ES-I3 (cell line): ENCODE data around the gene LPO.

Source experiments
- H3K36me3 ChIP-seq: 2 replicates; pipeline ENCODE4 v1.6.1; 2013; ENCODE audit warnings: mild to moderate bottlenecking, low read length, control low read depth, moderate library complexity; ENCODE audit not compliant: insufficient read depth
- H3K4me1 ChIP-seq: 2 replicates; pipeline ENCODE4 v1.6.1; 2013; ENCODE audit warnings: mild to moderate bottlenecking, control low read depth, low read length; ENCODE audit not compliant: insufficient read depth
- H3K9ac ChIP-seq: 2 replicates; pipeline ENCODE4 v1.6.1; 2013; ENCODE audit warnings: low read depth, mild to moderate bottlenecking, low read length, moderate library complexity
- H3K9me3 ChIP-seq: 2 replicates; pipeline ENCODE4 v1.6.1; 2013; ENCODE audit warnings: mild to moderate bottlenecking, low read length, moderate library complexity; ENCODE audit not compliant: control insufficient read depth, insufficient read depth

The LPO gene

GRCh38 chr17:58305626-58306025 lies 67.2 kb downstream of the LPO start:
- no peaks in the 10 kb centered on the region for H3K9me3 ChIP-seq
- H3K9ac ChIP-seq, result no peak overlapping the region
- no peaks in the 10 kb centered on the region for H3K36me3 ChIP-seq
- peaks cover 10% of the 10 kb centered on the region; the same call in 1 of the 2 replicates for H3K4me1 ChIP-seq

- Histone ChIP-seq H3K9me3 (no peaks in the 10 kb centered on the region), H3K9ac (no peak overlapping the region), H3K36me3 (no peaks in the 10 kb centered on the region), H3K4me1 (peaks cover 5% of the 10 kb centered on the region; the same call in 1 of the 2 replicates)
Measured at GRCh38 chr17:58306131-58306951, 68.0 kb downstream of the LPO start.

GRCh38 chr17:58307468-58308172 lies 69.2 kb downstream of the LPO start:
- Histone ChIP-seq H3K9ac (no peak overlapping the region), H3K36me3 (no peaks in the 10 kb centered on the region), H3K4me1 (no peaks in the 10 kb centered on the region; the same call in 1 of the 2 replicates)

GRCh38 chr17:58308173-58308984 lies 70.0 kb downstream of the LPO start:
- H3K4me1 ChIP-seq, result no peaks in the 10 kb centered on the region; the same call in 1 of the 2 replicates
- H3K36me3 ChIP-seq, result no peaks in the 10 kb centered on the region
- H3K9ac ChIP-seq, result no peak overlapping the region

More at GRCh38 chr17:58307468-58308172, 69.2 kb downstream of the LPO start:
- no peaks in the 10 kb centered on the region for H3K9me3 ChIP-seq

GRCh38 chr17:58308985-58309917 lies 70.9 kb downstream of the LPO start:
- no peak overlapping the region for H3K9ac ChIP-seq
- no peaks in the 10 kb centered on the region for H3K4me1 ChIP-seq
- no peaks in the 10 kb centered on the region for H3K36me3 ChIP-seq
- no peaks in the 10 kb centered on the region for H3K9me3 ChIP-seq

More at GRCh38 chr17:58308173-58308984, 70.0 kb downstream of the LPO start:
- H3K9me3 ChIP-seq, result no peaks in the 10 kb centered on the region

- Histone ChIP-seq H3K36me3 (no peaks in the 10 kb centered on the region), H3K4me1 (no peaks in the 10 kb centered on the region), H3K9ac (no peak overlapping the region), H3K9me3 (no peaks in the 10 kb centered on the region)
Measured at GRCh38 chr17:58309918-58310259, 71.5 kb downstream of the LPO start.

- H3K9ac ChIP-seq, result no peak overlapping the region
Measured at GRCh38 chr17:58310511-58311428, 72.4 kb downstream of the LPO start.

GRCh38 chr17:58311429-58311894 lies 73.1 kb downstream of the LPO start:
- H3K4me1 ChIP-seq, result no peaks in the 10 kb centered on the region
- H3K36me3 ChIP-seq, result no peaks in the 10 kb centered on the region
- H3K9me3 ChIP-seq, result no peaks in the 10 kb centered on the region
- no peak overlapping the region for H3K9ac ChIP-seq

More at GRCh38 chr17:58310511-58311428, 72.4 kb downstream of the LPO start:
- H3K36me3 ChIP-seq, result no peaks in the 10 kb centered on the region
- no peaks in the 10 kb centered on the region for H3K9me3 ChIP-seq
- no peaks in the 10 kb centered on the region for H3K4me1 ChIP-seq

GRCh38 chr17:58312021-58312630 lies 73.7 kb downstream of the LPO start:
- H3K9ac ChIP-seq, result no peak overlapping the region
- no peaks in the 10 kb centered on the region for H3K4me1 ChIP-seq
- H3K36me3 ChIP-seq, result no peaks in the 10 kb centered on the region
- no peaks in the 10 kb centered on the region for H3K9me3 ChIP-seq

GRCh38 chr17:58312829-58313228 lies 74.4 kb downstream of the LPO start:
- H3K36me3 ChIP-seq, result no peaks in the 10 kb centered on the region
- H3K9me3 ChIP-seq, result no peaks in the 10 kb centered on the region
- peaks cover 4% of the 10 kb centered on the region for H3K4me1 ChIP-seq

GRCh38 chr17:58313815-58314705 lies 75.7 kb downstream of the LPO start:
- Histone ChIP-seq H3K9ac (no peak overlapping the region), H3K36me3 (no peaks in the 10 kb centered on the region), H3K9me3 (no peaks in the 10 kb centered on the region), H3K4me1 (peaks cover 4% of the 10 kb centered on the region)

More at GRCh38 chr17:58312829-58313228, 74.4 kb downstream of the LPO start:
- no peak overlapping the region for H3K9ac ChIP-seq

- Histone ChIP-seq H3K36me3 (no peaks in the 10 kb centered on the region), H3K9ac (no peak overlapping the region), H3K4me1 (peaks cover 4% of the 10 kb centered on the region)
Measured at GRCh38 chr17:58314706-58315015, 76.3 kb downstream of the LPO start.

More at GRCh38 chr17:58314706-58315015, 76.3 kb downstream of the LPO start:
- H3K9me3 ChIP-seq, result no peaks in the 10 kb centered on the region
